Measurements from ENCODE around the gene MCOLN1. TPM values are rescaled to one million over a fixed set of nuclear protein-coding genes. Genes with fewer than 3 reads are reported as not detected.

Gene MCOLN1
- total and polyA plus RNA-seq, 9 of the 15 experiments (the other 6 are each of a cell fraction or from before 2014, with no cell fraction given) = 0.25 to 15.4 (median 7.1) TPM

- no peak for TF ChIP-seq ZNF512 (tag; IDR thresholded peaks at IDR 0.05)
- TF ChIP-seq HMGN3 (IDR thresholded peaks at IDR 0.05; ENCODE audit: borderline replicate concordance, extremely low read depth, insufficient read length, low read depth, low read length) = peak; percentile 46
- no peak for TF ChIP-seq ZNF780A (CRISPR knock-in tag; IDR thresholded peaks at IDR 0.05)
- peak; percentile 71; the same call in 1 of the 2 replicates for TF ChIP-seq SMAD4 (CRISPR knock-in tag; conservative IDR thresholded peaks at IDR 0.05)
- TF ChIP-seq RAD51 (IDR thresholded peaks at IDR 0.05; ENCODE audit: borderline replicate concordance, low read depth) = no peak
- peak; percentile 98 for TF ChIP-seq MAZ (CRISPR knock-in tag; conservative IDR thresholded peaks at IDR 0.05 in 1 of 2, IDR thresholded peaks at IDR 0.05 in 1 of 2)
- TF ChIP-seq HES1 (IDR thresholded peaks at IDR 0.05; ENCODE audit: low read depth) = no peak
- peak; percentile 67 for TF ChIP-seq CCNT2 (IDR thresholded peaks at IDR 0.05; ENCODE audit: borderline replicate concordance, extremely low read depth, insufficient read length, low read depth, low read length)
- 0 out of 2 replicates have a peak, but pooled peaks have one; percentile 20 for TF ChIP-seq ZHX1 (conservative IDR thresholded peaks at IDR 0.05; ENCODE audit: low read length)
- peak; percentile 85 for TF ChIP-seq PHF20 (IDR thresholded peaks at IDR 0.05; ENCODE audit: partially characterized antibody)
- TF ChIP-seq FOXJ2 (tag; IDR thresholded peaks at IDR 0.05) = peak; percentile 49; the same call in 1 of the 2 replicates
- TF ChIP-seq PYGO2 (tag; IDR thresholded peaks at IDR 0.05) = no peak
- no peak for TF ChIP-seq ARHGAP35 (IDR thresholded peaks at IDR 0.05; ENCODE audit: partially characterized antibody)
- TF ChIP-seq ARID1B (IDR thresholded peaks at IDR 0.05) = no peak; the same call in 1 of the 2 replicates
- TF ChIP-seq CREB1 (IDR thresholded peaks at IDR 0.05) = peak; percentile 98
- peak; percentile 98 for TF ChIP-seq CREB1 (CRISPR knock-in tag; IDR thresholded peaks at IDR 0.05)
Measured at GRCh38 chr19:7535047-7535997, 12.9 kb downstream of the MCOLN1 start, which contains the start of gene PNPLA6 (continued).

Measured in K562 (cell line).